ENCODE measurements around the gene SEMA4C. TPM values are rescaled to one million over a fixed set of nuclear protein-coding genes. Genes with fewer than 3 reads are reported as not detected.
A peak's percentile ranks its signal among the peaks of the same experiment; 100 is the strongest.

Gene SEMA4C
- polyA plus RNA-seq, 3 donors: 0.08 to 5.7 (median 0.21) TPM

GRCh38 chr2:96906729-96907114 is 36.8 kb upstream of the SEMA4C start:
- Mint-ChIP-seq H3K4me1 (peaks cover 10% of the 10 kb centered on the region), H3K9me3 (peaks cover 0 to 2% (median 0%) of the 10 kb centered on the region in 7 donors), H3K27ac (peak overlapping the region in 1 of 7 donors; percentile 15), H3K4me3 (no peak overlapping the region), H3K27me3 (ENCODE audit: low read depth in 3 of 3) (peaks cover 21 to 37% (median 25%) of the 10 kb centered on the region in 3 donors), H3K36me3 (no peaks in the 10 kb centered on the region)
- intact Hi-C loops (cut with micrococcal nuclease): no loop called here
- TF ChIP-seq, protein P1, sequence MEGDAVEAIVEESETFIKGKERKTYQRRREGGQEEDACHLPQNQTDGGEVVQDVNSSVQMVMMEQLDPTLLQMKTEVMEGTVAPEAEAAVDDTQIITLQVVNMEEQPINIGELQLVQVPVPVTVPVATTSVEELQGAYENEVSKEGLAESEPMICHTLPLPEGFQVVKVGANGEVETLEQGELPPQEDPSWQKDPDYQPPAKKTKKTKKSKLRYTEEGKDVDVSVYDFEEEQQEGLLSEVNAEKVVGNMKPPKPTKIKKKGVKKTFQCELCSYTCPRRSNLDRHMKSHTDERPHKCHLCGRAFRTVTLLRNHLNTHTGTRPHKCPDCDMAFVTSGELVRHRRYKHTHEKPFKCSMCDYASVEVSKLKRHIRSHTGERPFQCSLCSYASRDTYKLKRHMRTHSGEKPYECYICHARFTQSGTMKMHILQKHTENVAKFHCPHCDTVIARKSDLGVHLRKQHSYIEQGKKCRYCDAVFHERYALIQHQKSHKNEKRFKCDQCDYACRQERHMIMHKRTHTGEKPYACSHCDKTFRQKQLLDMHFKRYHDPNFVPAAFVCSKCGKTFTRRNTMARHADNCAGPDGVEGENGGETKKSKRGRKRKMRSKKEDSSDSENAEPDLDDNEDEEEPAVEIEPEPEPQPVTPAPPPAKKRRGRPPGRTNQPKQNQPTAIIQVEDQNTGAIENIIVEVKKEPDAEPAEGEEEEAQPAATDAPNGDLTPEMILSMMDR (IDR thresholded peaks at IDR 0.05): no peak
- Histone ChIP-seq H3K27me3 (ENCODE audit: control insufficient read depth in 2 of 2, insufficient read depth in 2 of 2, low read length in 2 of 2) (peaks cover 0 to 2% of the 10 kb centered on the region in 2 donors), H3K79me2 (ENCODE audit: insufficient read depth, low read length) (no peaks in the 10 kb centered on the region), H3K27ac (ENCODE audit: low read depth in 1 of 2, low read length in 2 of 2) (no peak overlapping the region), H3K9me3 (replicated peaks in 1 of 2; ENCODE audit: control insufficient read depth in 1 of 2, insufficient read depth in 1 of 2, low read length in 2 of 2) (no peaks in the 10 kb centered on the region), H3K4me2 (replicated peaks; ENCODE audit: extremely low read depth, low read length, poor library complexity, severe bottlenecking) (no peak overlapping the region), H2AFZ (ENCODE audit: insufficient read depth, low read depth, low read length, poor library complexity, severe bottlenecking) (no peak overlapping the region), H3K36me3 (replicated peaks in 1 of 2; ENCODE audit: control insufficient read depth in 1 of 2, insufficient read depth in 2 of 2, low read length in 2 of 2) (no peaks in the 10 kb centered on the region), H3K4me3 (replicated peaks in 1 of 3; ENCODE audit: low read depth in 2 of 3, low read length in 3 of 3) (no peak overlapping the region), H3K4me1 (ENCODE audit: control insufficient read depth in 1 of 2, insufficient read depth in 2 of 2, low read length in 2 of 2) (peaks cover 0 to 5% of the 10 kb centered on the region in 2 donors), H3K9ac (ENCODE audit: insufficient read depth, low read length, poor library complexity, severe bottlenecking) (no peak overlapping the region), H4K20me1 (ENCODE audit: insufficient read depth, low read length) (no peaks in the 10 kb centered on the region)
- 94% methylated on average over 13 of the region's 13 CpGs for WGBS (ENCODE audit: insufficient coverage)
- DNase-seq: no peak

DNA sequence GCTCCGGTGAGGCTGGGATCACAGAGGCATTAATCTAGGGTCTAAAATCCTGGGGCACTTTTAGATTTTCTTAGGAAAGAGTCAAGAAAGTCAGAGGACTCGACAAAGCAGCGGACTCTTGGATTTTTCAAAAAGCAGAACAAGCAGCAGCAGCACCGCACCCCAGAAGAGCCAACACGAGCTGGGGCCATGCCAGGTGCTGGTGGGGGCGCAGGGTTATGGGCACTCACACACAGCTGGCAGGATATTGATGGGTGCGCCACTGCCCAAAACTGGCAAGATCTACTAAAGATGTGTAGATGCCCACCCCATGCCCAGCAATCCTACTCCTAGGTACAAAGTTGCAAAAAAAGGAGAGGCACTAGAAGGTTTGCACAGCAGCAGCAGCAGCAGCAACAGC is 33.9 kb upstream of the SEMA4C start:
- H3K36me3 ChIP-seq (replicated peaks in 1 of 2; ENCODE audit: control insufficient read depth in 1 of 2, insufficient read depth in 2 of 2, low read length in 2 of 2): no peaks in the 10 kb centered on the region
- no peaks in the 10 kb centered on the region for H4K20me1 ChIP-seq (ENCODE audit: insufficient read depth, low read length)
- peak overlapping the region in 2 of 7 donors; percentile 10 to 15 for H3K27ac Mint-ChIP-seq
- no peak overlapping the region for H3K4me3 ChIP-seq (replicated peaks in 1 of 3; ENCODE audit: low read depth in 2 of 3, low read length in 3 of 3)
- intact Hi-C loops (cut with micrococcal nuclease): no loop called here
- H3K9me3 Mint-ChIP-seq: peaks cover 0 to 2% (median 0%) of the 10 kb centered on the region in 7 donors
- WGBS (ENCODE audit: insufficient coverage): 6% methylated on average over 7 of the region's 7 CpGs
- peaks cover 17 to 27% (median 21%) of the 10 kb centered on the region in 3 donors for H3K27me3 Mint-ChIP-seq (ENCODE audit: low read depth in 3 of 3)
- no peak overlapping the region for H3K9ac ChIP-seq (ENCODE audit: insufficient read depth, low read length, poor library complexity, severe bottlenecking)
- no peak for DNase-seq
- no peaks in the 10 kb centered on the region for H3K79me2 ChIP-seq (ENCODE audit: insufficient read depth, low read length)
- H3K27me3 ChIP-seq (ENCODE audit: control insufficient read depth in 2 of 2, insufficient read depth in 2 of 2, low read length in 2 of 2): peaks cover 0 to 4% of the 10 kb centered on the region in 2 donors
- peaks cover 0 to 5% of the 10 kb centered on the region in 2 donors for H3K4me1 ChIP-seq (ENCODE audit: control insufficient read depth in 1 of 2, insufficient read depth in 2 of 2, low read length in 2 of 2)
- no peak overlapping the region for H3K27ac ChIP-seq (ENCODE audit: low read depth in 1 of 2, low read length in 2 of 2)
- H3K36me3 Mint-ChIP-seq: no peaks in the 10 kb centered on the region
- H3K4me1 Mint-ChIP-seq: peaks cover 10% of the 10 kb centered on the region
- TF ChIP-seq, protein P1 (IDR thresholded peaks at IDR 0.05): no peak
- H3K4me3 Mint-ChIP-seq: peak overlapping the region in 1 of 2 donors; percentile 39
- no peaks in the 10 kb centered on the region for H3K9me3 ChIP-seq (replicated peaks in 1 of 2; ENCODE audit: control insufficient read depth in 1 of 2, insufficient read depth in 1 of 2, low read length in 2 of 2)
- H2AFZ ChIP-seq (ENCODE audit: insufficient read depth, low read depth, low read length, poor library complexity, severe bottlenecking): peak overlapping the region; percentile 32
- H3K4me2 ChIP-seq (replicated peaks; ENCODE audit: extremely low read depth, low read length, poor library complexity, severe bottlenecking): no peak overlapping the region

Data from CD14-positive monocyte (primary cell).